ENCODE data around the gene INPP5D. TPM values are rescaled to one million over a fixed set of nuclear protein-coding genes. Genes with fewer than 3 reads are reported as not detected.
A peak's percentile ranks its signal among the peaks of the same experiment; 100 is the strongest.

Gene INPP5D
- total and polyA plus RNA-seq, 5 donors from 2014 or later: 56.9 to 278 (median 69.9) TPM

- no peak overlapping the region for H3K4me3 ChIP-seq (ENCODE audit: low read depth, low read length)
- no peaks in the 10 kb centered on the region for H3K27me3 ChIP-seq (ENCODE audit: control insufficient read depth, insufficient read depth, low read length)
- ATAC-seq (ENCODE audit: low read depth in 2 of 2): no peak
- no peaks in the 10 kb centered on the region for H3K9me3 ChIP-seq (ENCODE audit: control insufficient read depth in 2 of 2, low read length in 2 of 2)
- Mint-ChIP-seq H3K27me3 (peaks cover 7% of the 10 kb centered on the region), H3K36me3 (no peaks in the 10 kb centered on the region), H3K4me3 (no peak overlapping the region), H3K27ac (no peak overlapping the region), H3K4me1 (no peaks in the 10 kb centered on the region), H3K9me3 (no peaks in the 10 kb centered on the region)
- no peak for DNase-seq
- H3K4me1 ChIP-seq (ENCODE audit: control insufficient read depth, insufficient read depth, low read length, poor library complexity, severe bottlenecking): no peaks in the 10 kb centered on the region
- no peak overlapping the region for H3K27ac ChIP-seq (ENCODE audit: insufficient read depth, low read length, poor library complexity, severe bottlenecking)
- no peaks in the 10 kb centered on the region for H3K36me3 ChIP-seq (ENCODE audit: control insufficient read depth, insufficient read depth, low read length)
Measured at GRCh38 chr2:233034091-233034882, 25.9 kb upstream of the INPP5D start.

GRCh38 chr2:233035426-233036161, 24.5 kb upstream of the INPP5D start:
- H3K36me3 Mint-ChIP-seq: no peaks in the 10 kb centered on the region
- H3K36me3 ChIP-seq (ENCODE audit: control insufficient read depth, insufficient read depth, low read length): no peaks in the 10 kb centered on the region
- no peak overlapping the region for H3K4me3 ChIP-seq (ENCODE audit: low read depth, low read length)
- H3K27ac ChIP-seq (ENCODE audit: insufficient read depth, low read length, poor library complexity, severe bottlenecking): no peak overlapping the region
- H3K27me3 ChIP-seq (ENCODE audit: control insufficient read depth, insufficient read depth, low read length): no peaks in the 10 kb centered on the region
- H3K9me3 ChIP-seq (ENCODE audit: control insufficient read depth in 2 of 2, low read length in 2 of 2): no peaks in the 10 kb centered on the region
- H3K27me3 Mint-ChIP-seq: peaks cover 7% of the 10 kb centered on the region
- H3K4me3 Mint-ChIP-seq: no peak overlapping the region
- ATAC-seq (ENCODE audit: low read depth in 2 of 2): no peak
- H3K4me1 Mint-ChIP-seq: no peaks in the 10 kb centered on the region
- H3K27ac Mint-ChIP-seq: peak overlapping the region in 1 of 3 donors; percentile 90
- no peaks in the 10 kb centered on the region for H3K9me3 Mint-ChIP-seq
- H3K4me1 ChIP-seq (ENCODE audit: control insufficient read depth, insufficient read depth, low read length, poor library complexity, severe bottlenecking): no peaks in the 10 kb centered on the region
- no peak for DNase-seq

GRCh38 chr2:233036162-233036838, 23.8 kb upstream of the INPP5D start:
- Mint-ChIP-seq H3K4me3 (no peak overlapping the region), H3K27me3 (peaks cover 7% of the 10 kb centered on the region), H3K9me3 (no peaks in the 10 kb centered on the region), H3K4me1 (no peaks in the 10 kb centered on the region), H3K36me3 (no peaks in the 10 kb centered on the region), H3K27ac (peak overlapping the region in 1 of 3 donors; percentile 85)
- Histone ChIP-seq H3K36me3 (ENCODE audit: control insufficient read depth, insufficient read depth, low read length) (no peaks in the 10 kb centered on the region), H3K9me3 (ENCODE audit: control insufficient read depth in 2 of 2, low read length in 2 of 2) (no peaks in the 10 kb centered on the region), H3K4me1 (ENCODE audit: control insufficient read depth, insufficient read depth, low read length, poor library complexity, severe bottlenecking) (no peaks in the 10 kb centered on the region), H3K27ac (ENCODE audit: insufficient read depth, low read length, poor library complexity, severe bottlenecking) (no peak overlapping the region), H3K4me3 (ENCODE audit: low read depth, low read length) (no peak overlapping the region), H3K27me3 (ENCODE audit: control insufficient read depth, insufficient read depth, low read length) (no peaks in the 10 kb centered on the region)
- ATAC-seq (ENCODE audit: low read depth in 2 of 2): no peak
- DNase-seq: no peak

GRCh38 chr2:233037078-233037477, 23.1 kb upstream of the INPP5D start:
- H3K4me3 ChIP-seq (ENCODE audit: low read depth, low read length): no peak overlapping the region
- DNase-seq: no peak
- no peak overlapping the region for H3K27ac Mint-ChIP-seq
- H3K9me3 ChIP-seq (ENCODE audit: control insufficient read depth in 2 of 2, low read length in 2 of 2): no peaks in the 10 kb centered on the region
- peaks cover 15% of the 10 kb centered on the region for H3K27me3 Mint-ChIP-seq
- no peak overlapping the region for H3K27ac ChIP-seq (ENCODE audit: insufficient read depth, low read length, poor library complexity, severe bottlenecking)
- ATAC-seq (ENCODE audit: low read depth in 2 of 2): no peak
- no peaks in the 10 kb centered on the region for H3K9me3 Mint-ChIP-seq
- no peak overlapping the region for H3K4me3 Mint-ChIP-seq
- H3K4me1 ChIP-seq (ENCODE audit: control insufficient read depth, insufficient read depth, low read length, poor library complexity, severe bottlenecking): no peaks in the 10 kb centered on the region
- no peaks in the 10 kb centered on the region for H3K36me3 ChIP-seq (ENCODE audit: control insufficient read depth, insufficient read depth, low read length)
- H3K4me1 Mint-ChIP-seq: no peaks in the 10 kb centered on the region
- peaks cover 2% of the 10 kb centered on the region for H3K27me3 ChIP-seq (ENCODE audit: control insufficient read depth, insufficient read depth, low read length)
- H3K36me3 Mint-ChIP-seq: no peaks in the 10 kb centered on the region

- ATAC-seq (ENCODE audit: low read depth in 2 of 2) (no peak), DNase-seq (no peak)
- Mint-ChIP-seq H3K27ac (no peak overlapping the region), H3K36me3 (no peaks in the 10 kb centered on the region), H3K4me1 (no peaks in the 10 kb centered on the region), H3K27me3 (peaks cover 15% of the 10 kb centered on the region), H3K9me3 (no peaks in the 10 kb centered on the region), H3K4me3 (no peak overlapping the region)
- H3K36me3 ChIP-seq (ENCODE audit: control insufficient read depth, insufficient read depth, low read length): no peaks in the 10 kb centered on the region
- no peak overlapping the region for H3K27ac ChIP-seq (ENCODE audit: insufficient read depth, low read length, poor library complexity, severe bottlenecking)
- H3K27me3 ChIP-seq (ENCODE audit: control insufficient read depth, insufficient read depth, low read length): peaks cover 3% of the 10 kb centered on the region
- H3K4me3 ChIP-seq (ENCODE audit: low read depth, low read length): no peak overlapping the region
- no peaks in the 10 kb centered on the region for H3K9me3 ChIP-seq (ENCODE audit: control insufficient read depth in 2 of 2, low read length in 2 of 2)
- no peaks in the 10 kb centered on the region for H3K4me1 ChIP-seq (ENCODE audit: control insufficient read depth, insufficient read depth, low read length, poor library complexity, severe bottlenecking)
Measured at GRCh38 chr2:233039212-233039845, 20.8 kb upstream of the INPP5D start.

- Mint-ChIP-seq H3K27ac (no peak overlapping the region), H3K27me3 (peaks cover 15% of the 10 kb centered on the region), H3K4me1 (no peaks in the 10 kb centered on the region), H3K4me3 (no peak overlapping the region), H3K9me3 (no peaks in the 10 kb centered on the region), H3K36me3 (no peaks in the 10 kb centered on the region)
- H3K4me1 ChIP-seq (ENCODE audit: control insufficient read depth, insufficient read depth, low read length, poor library complexity, severe bottlenecking): no peaks in the 10 kb centered on the region
- no peak overlapping the region for H3K27ac ChIP-seq (ENCODE audit: insufficient read depth, low read length, poor library complexity, severe bottlenecking)
- H3K9me3 ChIP-seq (ENCODE audit: control insufficient read depth in 2 of 2, low read length in 2 of 2): no peaks in the 10 kb centered on the region
- no peak for ATAC-seq (ENCODE audit: low read depth in 2 of 2)
- H3K36me3 ChIP-seq (ENCODE audit: control insufficient read depth, insufficient read depth, low read length): no peaks in the 10 kb centered on the region
- H3K4me3 ChIP-seq (ENCODE audit: low read depth, low read length): no peak overlapping the region
- H3K27me3 ChIP-seq (ENCODE audit: control insufficient read depth, insufficient read depth, low read length): peaks cover 3% of the 10 kb centered on the region
- no peak for DNase-seq
Measured at GRCh38 chr2:233039846-233040530, 20.2 kb upstream of the INPP5D start.

- Histone ChIP-seq H3K9me3 (ENCODE audit: control insufficient read depth in 2 of 2, low read length in 2 of 2) (no peaks in the 10 kb centered on the region), H3K27me3 (ENCODE audit: control insufficient read depth, insufficient read depth, low read length) (peaks cover 3% of the 10 kb centered on the region), H3K4me1 (ENCODE audit: control insufficient read depth, insufficient read depth, low read length, poor library complexity, severe bottlenecking) (no peaks in the 10 kb centered on the region), H3K36me3 (ENCODE audit: control insufficient read depth, insufficient read depth, low read length) (no peaks in the 10 kb centered on the region), H3K4me3 (ENCODE audit: low read depth, low read length) (no peak overlapping the region), H3K27ac (ENCODE audit: insufficient read depth, low read length, poor library complexity, severe bottlenecking) (no peak overlapping the region)
- H3K27me3 Mint-ChIP-seq: peaks cover 15% of the 10 kb centered on the region
- DNase-seq (no peak), ATAC-seq (ENCODE audit: low read depth in 2 of 2) (no peak)
- H3K4me1 Mint-ChIP-seq: no peaks in the 10 kb centered on the region
- H3K4me3 Mint-ChIP-seq: no peak overlapping the region
- no peaks in the 10 kb centered on the region for H3K9me3 Mint-ChIP-seq
- no peak overlapping the region for H3K27ac Mint-ChIP-seq
- H3K36me3 Mint-ChIP-seq: no peaks in the 10 kb centered on the region
Measured at GRCh38 chr2:233040571-233040970, 19.6 kb upstream of the INPP5D start.
